ENCODE results near the gene CISD1.

The CISD1 gene

GRCh38 chr10:58267713-58268453 lies 1.1 kb upstream of the CISD1 start, which contains the start of gene IPMK:
IPMK (minus strand) TSS chr10:58267894; CDS start chr10:58267611, 283 bp downstream.
- Histone ChIP-seq H3K9me3 (no peaks in the 10 kb centered on the region), H3K4me3 (ENCODE audit: low read depth in 1 of 2, low read length in 1 of 2) (peak within 1 kb of the TSS; percentile 82 to 83), H3K27me3 (no peaks in the 10 kb centered on the region), H3K4me1 (ENCODE audit: control insufficient read depth in 1 of 2, insufficient read depth in 1 of 2, low read depth in 1 of 2, low read length in 1 of 2) (peaks cover 40 to 49% of the 10 kb centered on the region in 2 experiments), H3K36me3 (no peaks in the 10 kb centered on the region), H3K27ac (peak within 1 kb of the TSS; percentile 96)
- peak; percentile 28 for TF ChIP-seq CTCF (IDR thresholded peaks at IDR 0.05)

- H3K27me3 ChIP-seq = no peaks in the 10 kb centered on the region
- H3K4me1 ChIP-seq (ENCODE audit: control insufficient read depth in 1 of 2, insufficient read depth in 1 of 2, low read depth in 1 of 2, low read length in 1 of 2) = peaks cover 36 to 49% of the 10 kb centered on the region in 2 experiments
- H3K27ac ChIP-seq = peak overlapping the region; percentile 96
- TF ChIP-seq CTCF (IDR thresholded peaks at IDR 0.05) = no peak
- no peaks in the 10 kb centered on the region for H3K36me3 ChIP-seq
- peak overlapping the region; percentile 82 to 83 for H3K4me3 ChIP-seq (ENCODE audit: low read depth in 1 of 2, low read length in 1 of 2)
- H3K9me3 ChIP-seq = no peaks in the 10 kb centered on the region
Observed at GRCh38 chr10:58268454-58268945, 462 bp upstream of the CISD1 start.

- H3K4me3 ChIP-seq (ENCODE audit: low read depth in 1 of 2, low read length in 1 of 2) = peak overlapping the region; percentile 82 to 83
- H3K27ac ChIP-seq = peak overlapping the region; percentile 96
- H3K4me1 ChIP-seq (ENCODE audit: control insufficient read depth in 1 of 2, insufficient read depth in 1 of 2, low read depth in 1 of 2, low read length in 1 of 2) = peaks cover 27 to 39% of the 10 kb centered on the region in 2 experiments
- H3K27me3 ChIP-seq = no peaks in the 10 kb centered on the region
- no peaks in the 10 kb centered on the region for H3K9me3 ChIP-seq
- TF ChIP-seq CTCF (IDR thresholded peaks at IDR 0.05) = no peak
- no peaks in the 10 kb centered on the region for H3K36me3 ChIP-seq
Observed at GRCh38 chr10:58269782-58270290, 874 bp downstream of the CISD1 start.

GRCh38 chr10:58275261-58275660 lies 6.3 kb downstream of the CISD1 start:
- H3K27ac ChIP-seq = no peak overlapping the region
- H3K4me3 ChIP-seq (ENCODE audit: low read depth in 1 of 2, low read length in 1 of 2) = no peak overlapping the region
- no peaks in the 10 kb centered on the region for H3K27me3 ChIP-seq
- peaks cover 13 to 15% of the 10 kb centered on the region in 2 experiments for H3K4me1 ChIP-seq (ENCODE audit: control insufficient read depth in 1 of 2, insufficient read depth in 1 of 2, low read depth in 1 of 2, low read length in 1 of 2)
- no peaks in the 10 kb centered on the region for H3K36me3 ChIP-seq
- no peak for TF ChIP-seq CTCF (IDR thresholded peaks at IDR 0.05)
- no peaks in the 10 kb centered on the region for H3K9me3 ChIP-seq

GRCh38 chr10:58275908-58276307 lies 6.9 kb downstream of the CISD1 start:
- H3K27ac ChIP-seq = no peak overlapping the region
- H3K9me3 ChIP-seq = no peaks in the 10 kb centered on the region
- peaks cover 13 to 16% of the 10 kb centered on the region in 2 experiments for H3K4me1 ChIP-seq (ENCODE audit: control insufficient read depth in 1 of 2, insufficient read depth in 1 of 2, low read depth in 1 of 2, low read length in 1 of 2)
- H3K4me3 ChIP-seq (ENCODE audit: low read depth in 1 of 2, low read length in 1 of 2) = no peak overlapping the region
- TF ChIP-seq CTCF (IDR thresholded peaks at IDR 0.05) = no peak
- no peaks in the 10 kb centered on the region for H3K36me3 ChIP-seq
- no peaks in the 10 kb centered on the region for H3K27me3 ChIP-seq
